Activated naive CD4-positive, alpha-beta T cell treated with anti-CD3 and anti-CD28 coated beads, Interleukin-2, amount 10 ng/mL, durations not matched to agents 5 hours and 36 hours (primary cell): ENCODE data around the gene JMJD7. TPM values are rescaled to one million over a fixed set of nuclear protein-coding genes. Genes with fewer than 3 reads are reported as not detected.

ENCODE experiments used
- microRNA-seq: library from miRNA; unstranded; fragments of <30 nt; microRNA quantifications from one replicate; pipeline ENCODE4 v1.2.0, GENCODE V29; 2022; ENCODE audit warnings: borderline microRNAs expressed, borderline replicate concordance
- total RNA-seq, 2 experiments: library from RNA; stranded (reverse); gene quantifications; one replicate each; pipeline ENCODE4 v1.2.3, GENCODE V29; 2021

Gene JMJD7
- 10 to 100 TPM; 27.3 to 29.9 TPM for total RNA-seq

DNA sequence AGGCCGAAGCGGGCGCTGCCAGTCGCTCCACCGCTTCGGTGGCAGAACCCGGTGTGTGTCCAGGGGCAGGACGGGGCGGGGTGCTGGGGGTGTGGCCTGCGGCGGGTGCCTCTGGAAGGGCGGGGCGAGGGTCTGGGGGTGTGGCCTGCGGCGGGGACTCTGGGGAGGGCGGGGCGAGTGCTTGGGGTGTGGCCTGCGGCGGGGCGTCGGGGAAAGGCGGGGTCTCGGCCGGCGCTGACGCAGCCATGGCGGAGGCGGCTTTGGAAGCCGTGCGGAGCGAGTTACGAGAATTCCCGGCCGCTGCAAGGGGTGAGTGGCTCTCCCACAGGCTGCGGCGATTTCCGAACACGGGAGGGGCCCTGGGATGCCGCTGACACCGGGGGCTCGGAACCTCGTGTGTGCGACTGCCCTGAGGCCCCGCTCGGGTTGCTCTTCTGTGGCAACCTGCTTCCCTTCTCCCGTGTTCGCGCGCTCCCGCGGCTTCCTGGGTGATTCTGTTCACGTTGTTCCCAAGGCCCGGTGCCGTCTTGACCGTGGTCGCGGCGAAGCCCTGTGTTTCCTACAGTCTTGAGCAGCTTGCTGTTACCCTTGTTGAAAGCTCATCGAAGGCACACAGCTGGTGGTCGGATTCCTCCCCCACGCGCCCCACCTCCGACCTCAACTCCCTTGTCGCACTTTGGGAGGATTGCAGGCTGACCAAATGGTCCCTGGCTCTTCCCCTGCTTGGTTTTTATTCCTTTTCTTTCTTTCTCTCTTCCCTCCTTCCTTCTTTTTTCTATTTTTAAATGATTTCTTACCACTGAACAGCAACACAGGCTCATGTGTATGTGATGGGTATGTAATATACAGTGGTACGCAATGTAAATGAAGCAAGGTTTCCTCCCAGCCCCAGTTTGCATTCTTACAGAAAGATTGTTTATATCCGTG, at the start of gene JMJD7:
Gene JMJD7 (plus strand): TSS at position 213 of the 927 bp plus-strand sequence. CDS start 33 bp downstream, at position 246.

DNA sequence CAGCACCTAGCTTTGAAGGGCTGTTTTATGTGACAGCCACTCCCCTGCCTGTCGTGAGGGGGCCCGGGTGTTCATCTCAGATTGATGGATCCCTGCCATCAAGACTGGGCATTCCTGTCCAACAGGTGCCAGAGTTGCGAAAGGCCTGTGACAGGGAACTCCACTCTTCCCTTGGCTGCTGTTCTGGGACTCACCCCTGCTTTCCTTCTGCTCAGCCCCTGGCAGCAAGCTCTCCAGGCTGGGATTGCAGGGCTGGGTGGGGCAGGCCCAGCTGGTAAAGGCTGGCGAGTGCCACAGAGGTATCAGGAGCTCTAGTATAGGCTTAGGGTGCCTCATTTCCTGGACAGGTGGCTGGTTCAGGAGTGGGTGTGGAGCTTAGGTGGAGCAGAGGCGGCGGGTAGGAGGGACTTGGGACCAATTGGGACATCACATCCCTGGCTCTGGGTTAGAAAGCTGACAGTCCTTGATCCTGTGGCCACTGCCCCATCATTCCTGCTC, 10.6 kb downstream of the JMJD7 start, which contains the start of gene PLA2G4B:
Gene PLA2G4B (plus strand): TSS at position 448 of the 498 bp plus-strand sequence. CDS start 67 bp downstream, outside the sequence.

Small RNA genes within 50 kb of the gene (microRNA-seq; reads per million reads assigned to microRNA genes)
- not detected for gene MIR4310

Other genes with a start within 250 kb of the JMJD7 start
- gene MGA, start 167.7 kb upstream of the JMJD7 start, total RNA-seq = 10 to 100 TPM; 36.1 to 36.3 TPM
- 10 to 100 TPM; 26.0 to 26.6 TPM for gene MAPKBP1, start 53.6 kb upstream of the JMJD7 start, total RNA-seq
- 10 to 100 TPM; 14.4 to 15.9 TPM for gene PLA2G4B, start 10.8 kb downstream of the JMJD7 start, total RNA-seq
- gene SPTBN5, start 66.0 kb downstream of the JMJD7 start, total RNA-seq = 1 to 10 TPM; 1.9 to 2.3 TPM
- 10 to 100 TPM; 17.1 TPM for gene EHD4, start 144.5 kb downstream of the JMJD7 start, total RNA-seq
- not detected for gene PLA2G4E, start 192.9 kb downstream of the JMJD7 start, total RNA-seq